ENCODE measurements around the gene CHPT1. TPM values are rescaled to one million over a fixed set of nuclear protein-coding genes. Genes with fewer than 3 reads are reported as not detected.

The CHPT1 gene
- total and polyA plus RNA-seq, 2 of the 13 experiments (the other 11 are each of a cell fraction or from before 2014, with no cell fraction given) = 117 to 178 TPM

DNA sequence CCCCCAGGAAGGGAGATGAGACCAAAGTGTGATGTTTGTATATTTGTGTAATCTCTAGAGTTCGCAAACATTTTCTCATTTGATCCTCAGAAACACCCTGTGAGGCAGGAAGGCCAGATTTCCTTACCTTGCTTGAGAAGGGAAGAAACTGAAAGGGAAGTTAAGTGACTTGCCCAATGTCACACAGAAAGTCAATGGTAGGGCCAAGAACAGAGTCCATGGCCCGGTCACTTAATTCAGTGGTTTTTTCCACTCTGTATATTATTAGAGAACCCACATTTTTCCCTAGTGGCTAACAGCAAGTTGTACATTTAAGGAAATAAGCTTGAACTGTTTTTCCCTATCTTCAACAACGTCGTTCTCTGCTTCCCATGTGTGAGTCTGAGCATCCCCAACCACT, 25.6 kb upstream of the CHPT1 start (continued):
- TF ChIP-seq, protein P1, sequence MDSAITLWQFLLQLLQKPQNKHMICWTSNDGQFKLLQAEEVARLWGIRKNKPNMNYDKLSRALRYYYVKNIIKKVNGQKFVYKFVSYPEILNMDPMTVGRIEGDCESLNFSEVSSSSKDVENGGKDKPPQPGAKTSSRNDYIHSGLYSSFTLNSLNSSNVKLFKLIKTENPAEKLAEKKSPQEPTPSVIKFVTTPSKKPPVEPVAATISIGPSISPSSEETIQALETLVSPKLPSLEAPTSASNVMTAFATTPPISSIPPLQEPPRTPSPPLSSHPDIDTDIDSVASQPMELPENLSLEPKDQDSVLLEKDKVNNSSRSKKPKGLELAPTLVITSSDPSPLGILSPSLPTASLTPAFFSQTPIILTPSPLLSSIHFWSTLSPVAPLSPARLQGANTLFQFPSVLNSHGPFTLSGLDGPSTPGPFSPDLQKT (CRISPR knock-in tag; IDR thresholded peaks at IDR 0.05; ENCODE audit: borderline replicate concordance) = no peak
- TF ChIP-seq HNRNPK (IDR thresholded peaks at IDR 0.05; ENCODE audit: low read depth, low read length, poor library complexity, severe bottlenecking) (no peak), ZSCAN21 (CRISPR knock-in tag; IDR thresholded peaks at IDR 0.05; ENCODE audit: borderline replicate concordance) (0 out of 2 replicates have a peak, but pooled peaks have one; percentile 5), CBX2 (IDR thresholded peaks at IDR 0.05; ENCODE audit: low read depth, low read length) (no peak), CBX2 (CRISPR knock-in tag; IDR thresholded peaks at IDR 0.05; ENCODE audit: low read depth) (no peak), ZNF598 (CRISPR knock-in tag; IDR thresholded peaks at IDR 0.05; ENCODE audit: borderline replicate concordance) (no peak), ZNF83 (CRISPR knock-in tag; IDR thresholded peaks at IDR 0.05; ENCODE audit: borderline replicate concordance) (no peak), ZNF652 (CRISPR knock-in tag; IDR thresholded peaks at IDR 0.05; ENCODE audit: borderline replicate concordance, low read depth) (no peak)
- TF ChIP-seq, protein P2, sequence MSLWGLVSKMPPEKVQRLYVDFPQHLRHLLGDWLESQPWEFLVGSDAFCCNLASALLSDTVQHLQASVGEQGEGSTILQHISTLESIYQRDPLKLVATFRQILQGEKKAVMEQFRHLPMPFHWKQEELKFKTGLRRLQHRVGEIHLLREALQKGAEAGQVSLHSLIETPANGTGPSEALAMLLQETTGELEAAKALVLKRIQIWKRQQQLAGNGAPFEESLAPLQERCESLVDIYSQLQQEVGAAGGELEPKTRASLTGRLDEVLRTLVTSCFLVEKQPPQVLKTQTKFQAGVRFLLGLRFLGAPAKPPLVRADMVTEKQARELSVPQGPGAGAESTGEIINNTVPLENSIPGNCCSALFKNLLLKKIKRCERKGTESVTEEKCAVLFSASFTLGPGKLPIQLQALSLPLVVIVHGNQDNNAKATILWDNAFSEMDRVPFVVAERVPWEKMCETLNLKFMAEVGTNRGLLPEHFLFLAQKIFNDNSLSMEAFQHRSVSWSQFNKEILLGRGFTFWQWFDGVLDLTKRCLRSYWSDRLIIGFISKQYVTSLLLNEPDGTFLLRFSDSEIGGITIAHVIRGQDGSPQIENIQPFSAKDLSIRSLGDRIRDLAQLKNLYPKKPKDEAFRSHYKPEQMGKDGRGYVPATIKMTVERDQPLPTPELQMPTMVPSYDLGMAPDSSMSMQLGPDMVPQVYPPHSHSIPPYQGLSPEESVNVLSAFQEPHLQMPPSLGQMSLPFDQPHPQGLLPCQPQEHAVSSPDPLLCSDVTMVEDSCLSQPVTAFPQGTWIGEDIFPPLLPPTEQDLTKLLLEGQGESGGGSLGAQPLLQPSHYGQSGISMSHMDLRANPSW (CRISPR knock-in tag; IDR thresholded peaks at IDR 0.05; ENCODE audit: borderline replicate concordance) = no peak
- TF ChIP-seq, protein P3, sequence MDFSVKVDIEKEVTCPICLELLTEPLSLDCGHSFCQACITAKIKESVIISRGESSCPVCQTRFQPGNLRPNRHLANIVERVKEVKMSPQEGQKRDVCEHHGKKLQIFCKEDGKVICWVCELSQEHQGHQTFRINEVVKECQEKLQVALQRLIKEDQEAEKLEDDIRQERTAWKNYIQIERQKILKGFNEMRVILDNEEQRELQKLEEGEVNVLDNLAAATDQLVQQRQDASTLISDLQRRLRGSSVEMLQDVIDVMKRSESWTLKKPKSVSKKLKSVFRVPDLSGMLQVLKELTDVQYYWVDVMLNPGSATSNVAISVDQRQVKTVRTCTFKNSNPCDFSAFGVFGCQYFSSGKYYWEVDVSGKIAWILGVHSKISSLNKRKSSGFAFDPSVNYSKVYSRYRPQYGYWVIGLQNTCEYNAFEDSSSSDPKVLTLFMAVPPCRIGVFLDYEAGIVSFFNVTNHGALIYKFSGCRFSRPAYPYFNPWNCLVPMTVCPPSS (IDR thresholded peaks at IDR 0.05) = no peak
- TF ChIP-seq, protein P4, sequence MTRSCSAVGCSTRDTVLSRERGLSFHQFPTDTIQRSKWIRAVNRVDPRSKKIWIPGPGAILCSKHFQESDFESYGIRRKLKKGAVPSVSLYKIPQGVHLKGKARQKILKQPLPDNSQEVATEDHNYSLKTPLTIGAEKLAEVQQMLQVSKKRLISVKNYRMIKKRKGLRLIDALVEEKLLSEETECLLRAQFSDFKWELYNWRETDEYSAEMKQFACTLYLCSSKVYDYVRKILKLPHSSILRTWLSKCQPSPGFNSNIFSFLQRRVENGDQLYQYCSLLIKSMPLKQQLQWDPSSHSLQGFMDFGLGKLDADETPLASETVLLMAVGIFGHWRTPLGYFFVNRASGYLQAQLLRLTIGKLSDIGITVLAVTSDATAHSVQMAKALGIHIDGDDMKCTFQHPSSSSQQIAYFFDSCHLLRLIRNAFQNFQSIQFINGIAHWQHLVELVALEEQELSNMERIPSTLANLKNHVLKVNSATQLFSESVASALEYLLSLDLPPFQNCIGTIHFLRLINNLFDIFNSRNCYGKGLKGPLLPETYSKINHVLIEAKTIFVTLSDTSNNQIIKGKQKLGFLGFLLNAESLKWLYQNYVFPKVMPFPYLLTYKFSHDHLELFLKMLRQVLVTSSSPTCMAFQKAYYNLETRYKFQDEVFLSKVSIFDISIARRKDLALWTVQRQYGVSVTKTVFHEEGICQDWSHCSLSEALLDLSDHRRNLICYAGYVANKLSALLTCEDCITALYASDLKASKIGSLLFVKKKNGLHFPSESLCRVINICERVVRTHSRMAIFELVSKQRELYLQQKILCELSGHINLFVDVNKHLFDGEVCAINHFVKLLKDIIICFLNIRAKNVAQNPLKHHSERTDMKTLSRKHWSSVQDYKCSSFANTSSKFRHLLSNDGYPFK (CRISPR knock-in tag; IDR thresholded peaks at IDR 0.05; ENCODE audit: borderline replicate concordance) = no peak
